GM12878 (cell line): Measurements from ENCODE around the gene ATF7. TPM values are rescaled to one million over a fixed set of nuclear protein-coding genes. Genes with fewer than 3 reads are reported as not detected.

Source experiments
- ATAC-seq: fragments of 200-7000 bp; cut with Tn5 transposase; 3 replicates; pipeline ENCODE4 v1.9.1; 2020; ENCODE audit warnings: mild to moderate bottlenecking, moderate library complexity
- BruUV-seq: library from RNA; stranded (reverse); fragments of 400-500 nt; replicated peaks from 2 replicates; lab custom pipeline; 2021; lab: Mats Ljungman, UMichigan
- CTCF ChIA-PET: fragments of 300-600 bp; sonication (Branson Sonifier 250); formaldehyde crosslinking; extraction: SDS; loops from one replicate; lab custom pipeline; 2021; ENCODE audit warnings: inconsistent platforms; lab: Yijun Ruan, JAX
- POLR2A ChIA-PET: fragments of 350-600 bp; formaldehyde crosslinking; extraction: SDS; loops from one replicate; lab custom pipeline; 2021; ENCODE audit warnings: inconsistent platforms; lab: Charles Lee
- RAD21 ChIA-PET: fragments of 300-600 bp; sonication (Branson Sonifier 250); formaldehyde crosslinking; loops from one replicate; lab custom pipeline; 2023; ENCODE audit warnings: antibody characterized with exemption; ENCODE audit not compliant: unreplicated experiment; lab: Charles Lee
- SMC1A ChIA-PET: fragments of 300-600 bp; sonication (Branson Sonifier 250); formaldehyde crosslinking; loops from one replicate; lab custom pipeline; 2023; ENCODE audit not compliant: unreplicated experiment, uncharacterized antibody; lab: Charles Lee
- DNase-seq: peaks from one replicate; pipeline ENCODE4 v3.0.0-alpha.2; 2011; ENCODE audit warnings: low read depth, low spot score
- FAIRE-seq: peaks from 3 replicates; lab custom pipeline; 2011; peaks lifted over from hg19 to GRCh38; lab: Jason Lieb, UNC
- H2AFZ ChIP-seq: 2 replicates; pipeline ENCODE4 v1.6.0; 2011; ENCODE audit warnings: low read depth, low read length, control low read depth; ENCODE audit not compliant: control insufficient read depth
- H3K27ac ChIP-seq: 2 replicates; pipeline ENCODE4 v1.5.1; 2011; ENCODE audit warnings: control low read depth; ENCODE audit not compliant: control insufficient read depth, insufficient read depth
- H3K27me3 ChIP-seq, 2 experiments: replicated peaks in 1 of 2; 2 replicates each; pipeline versions ENCODE4 v1.6.0 to v1.6.1; 2011; ENCODE audit warnings: low read length in 1 of 2; ENCODE audit not compliant: control insufficient read depth in 2 of 2, insufficient read depth in 2 of 2
- H3K36me3 ChIP-seq, 2 experiments: 2 replicates each; pipeline ENCODE4 v1.5.1; 2011; ENCODE audit warnings: low read length in 1 of 2; ENCODE audit not compliant: control insufficient read depth in 2 of 2, insufficient read depth in 2 of 2
- H3K4me1 ChIP-seq: 2 replicates; pipeline ENCODE4 v1.6.1; 2011; ENCODE audit warnings: mild to moderate bottlenecking, low read length, moderate library complexity, mixed read lengths; ENCODE audit not compliant: control insufficient read depth, insufficient read depth
- H3K4me2 ChIP-seq: 2 replicates; pipeline ENCODE4 v1.6.0; 2011; ENCODE audit warnings: control low read depth; ENCODE audit not compliant: control insufficient read depth, insufficient read depth
- H3K4me3 ChIP-seq: fragments of 200-600 bp; sonication (generic); 2 replicates; pipeline ENCODE4 v1.5.1; 2016
- H3K79me2 ChIP-seq: 2 replicates; pipeline ENCODE4 v1.6.0; 2011; ENCODE audit warnings: low read length; ENCODE audit not compliant: control insufficient read depth, insufficient read depth
- H3K9ac ChIP-seq: 2 replicates; pipeline ENCODE4 v1.8.0; 2011; ENCODE audit warnings: low read length, control low read depth, mixed read lengths; ENCODE audit not compliant: control insufficient read depth, insufficient read depth
- H3K9me3 ChIP-seq: replicated peaks from 3 replicates; pipeline ENCODE4 v1.5.1; 2011; ENCODE audit warnings: mild to moderate bottlenecking, low read length; ENCODE audit not compliant: control insufficient read depth, insufficient read depth
- H4K20me1 ChIP-seq: 2 replicates; pipeline ENCODE4 v1.6.0; 2011; ENCODE audit not compliant: control insufficient read depth, insufficient read depth
- ATF7 ChIP-seq: fragments of 450-650 bp; IDR thresholded peaks from 2 replicates; pipeline ENCODE4 v1.6.1; 2016; ENCODE audit warnings: low read depth, mild to moderate bottlenecking
- BRCA1 ChIP-seq: IDR thresholded peaks from 2 replicates; pipeline ENCODE4 v1.6.1; 2011; ENCODE audit warnings: low read depth, low read length, improper control_type of control experiment
- CBX5 ChIP-seq: sonication (generic); IDR thresholded peaks from 2 replicates; pipeline ENCODE4 v1.6.1; 2016; ENCODE audit warnings: low read depth, moderate library complexity, mild to moderate bottlenecking, inconsistent platforms
- CHD2 ChIP-seq: IDR thresholded peaks from 2 replicates; pipeline ENCODE4 v1.6.1; 2011; ENCODE audit warnings: low read depth, low read length, improper control_type of control experiment, borderline replicate concordance
- EED ChIP-seq: sonication (generic); IDR thresholded peaks from 2 replicates; pipeline ENCODE4 v1.6.1; 2016; ENCODE audit warnings: antibody characterized with exemption, low read depth
- MEF2B ChIP-seq: fragments of 450-650 bp; IDR thresholded peaks from 2 replicates; pipeline ENCODE4 v1.6.1; 2018; ENCODE audit warnings: mild to moderate bottlenecking, moderate library complexity; ENCODE audit not compliant: partially characterized antibody, poor library complexity, severe bottlenecking
- MYB ChIP-seq: fragments of 150-350 bp; IDR thresholded peaks from 2 replicates; pipeline ENCODE4 v1.6.1; 2014; ENCODE audit warnings: mild to moderate bottlenecking, low read depth, low read length, borderline replicate concordance
- TBL1XR1 ChIP-seq: IDR thresholded peaks from 2 replicates; pipeline ENCODE4 v1.6.1; 2012; ENCODE audit warnings: low read depth, low read length, improper control_type of control experiment
- WGBS: methylation state at CpG from one replicate; pipeline ENCODE4 v1.1.6; 2016; ENCODE audit warnings: low lambda C conversion rate; ENCODE audit not compliant: insufficient replicate concordance, insufficient coverage; ENCODE audit errors: missing lambda C conversion rate; 5-methylcytosine and 5-hydroxymethylcytosine counted together
- in situ Hi-C: fragments of 300-500 bp; cut with MboI; formaldehyde crosslinking; loops from 9 replicates; pipeline ENCODE4 v1.14.3; 2018; ENCODE audit warnings: mixed read lengths
- intact Hi-C: fragments of 100-400 bp; cut with micrococcal nuclease; formaldehyde crosslinking; loops from one replicate; pipeline ENCODE4 v1.14.2; 2022; ENCODE audit not compliant: unreplicated experiment
- polyA plus RNA-seq, 11 experiments: library from polyadenylated mRNA; depleted of rRNA in 4 of 11; unstranded in 6 of 11; stranded (reverse) in 5 of 11; fragments of >200 nt; fragmentation: Nextera tagmentation in 4 of 11; fragmentation: Illumina TruSeq in 1 of 11; extraction: Ambion mirVana in 4 of 11; extraction: Trizol in 1 of 11; gene quantifications; 1 replicate in 1 of 11; 2 replicates in 10 of 11; pipeline versions ENCODE4 v1.2.1 to v1.2.3, GENCODE V29; 2011 to 2016; ENCODE audit warnings: inconsistent platforms in 2 of 11, missing spikeins in 2 of 11, low read depth in 1 of 11
- total RNA-seq, 4 experiments: library from RNA; depleted of rRNA in 3 of 4; stranded (reverse); fragments of >200 nt in 3 of 4; fragmentation: Illumina TruSeq in 1 of 4; extraction: Trizol in 1 of 4; gene quantifications; 2 replicates each; pipeline versions ENCODE4 v1.2.1 to v1.2.3, GENCODE V29; 2013 to 2021
- TF ChIP-seq, protein P1 (sequence below): fragments of 450-650 bp; IDR thresholded peaks from 2 replicates; pipeline ENCODE4 v1.6.1; 2017; ENCODE audit warnings: antibody characterized with exemption, mild to moderate bottlenecking, moderate library complexity

The ATF7 gene
- total and polyA plus RNA-seq, 10 of the 15 experiments (the other 5 are each of a cell fraction or from before 2014, with no cell fraction given) = 9.1 to 30.7 (median 21.8) TPM

DNA sequence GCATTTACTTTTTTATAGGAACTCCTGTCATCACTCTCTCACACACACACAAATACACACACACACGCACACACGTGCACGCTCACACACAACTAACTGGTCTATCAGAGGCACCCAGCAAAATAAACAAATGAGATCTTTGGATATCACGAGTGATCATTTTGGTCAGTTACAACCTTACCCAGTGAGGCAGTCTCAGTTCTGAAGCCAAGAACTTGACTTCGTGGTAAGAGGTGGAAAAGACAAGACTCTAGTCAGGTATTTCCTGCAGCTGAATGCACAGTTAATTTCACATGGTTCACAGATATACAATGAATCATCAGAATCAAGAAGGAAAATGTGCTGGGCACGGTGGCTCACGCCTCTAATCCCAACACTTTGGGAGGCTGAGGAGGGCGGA lies 39.4 kb downstream of the ATF7 start:
- CTCF ChIA-PET = interaction anchor here (0.8 to 5.3 kb wide), 5 partner anchors 10 to 43 kb away, joined by 3 to 30 read pairs (median 5); partner anchors contain the start of gene ATF7
- no peaks in the 10 kb centered on the region for H3K9me3 ChIP-seq
- no peak for ATAC-seq
- H3K36me3 ChIP-seq = no peaks in the 10 kb centered on the region; a peak in 1 of 4 replicates
- no TSS peak for BruUV-seq
- H3K4me2 ChIP-seq = no peak overlapping the region; the same call in 1 of the 2 replicates
- no peak overlapping the region for H3K27ac ChIP-seq
- intact Hi-C loops = no loop called here
- RAD21 ChIA-PET = interaction anchor here (0.6 kb wide), 1 partner anchor 72 kb away, joined by 3 read pairs; no protein-coding TSS in a partner anchor
- no peak for DNase-seq
- POLR2A ChIA-PET = interaction anchor here (0.6 to 0.7 kb wide), 2 partner anchors 8 to 26 kb away, joined by 3 to 5 read pairs; no protein-coding TSS in a partner anchor
- no peak overlapping the region for H2AFZ ChIP-seq
- TF ChIP-seq CHD2 (no peak), MYB (no peak), EED (no peak), CBX5 (no peak), TBL1XR1 (no peak), ATF7 (no peak), BRCA1 (no peak), MEF2B (no peak)
- TF ChIP-seq, protein P1, sequence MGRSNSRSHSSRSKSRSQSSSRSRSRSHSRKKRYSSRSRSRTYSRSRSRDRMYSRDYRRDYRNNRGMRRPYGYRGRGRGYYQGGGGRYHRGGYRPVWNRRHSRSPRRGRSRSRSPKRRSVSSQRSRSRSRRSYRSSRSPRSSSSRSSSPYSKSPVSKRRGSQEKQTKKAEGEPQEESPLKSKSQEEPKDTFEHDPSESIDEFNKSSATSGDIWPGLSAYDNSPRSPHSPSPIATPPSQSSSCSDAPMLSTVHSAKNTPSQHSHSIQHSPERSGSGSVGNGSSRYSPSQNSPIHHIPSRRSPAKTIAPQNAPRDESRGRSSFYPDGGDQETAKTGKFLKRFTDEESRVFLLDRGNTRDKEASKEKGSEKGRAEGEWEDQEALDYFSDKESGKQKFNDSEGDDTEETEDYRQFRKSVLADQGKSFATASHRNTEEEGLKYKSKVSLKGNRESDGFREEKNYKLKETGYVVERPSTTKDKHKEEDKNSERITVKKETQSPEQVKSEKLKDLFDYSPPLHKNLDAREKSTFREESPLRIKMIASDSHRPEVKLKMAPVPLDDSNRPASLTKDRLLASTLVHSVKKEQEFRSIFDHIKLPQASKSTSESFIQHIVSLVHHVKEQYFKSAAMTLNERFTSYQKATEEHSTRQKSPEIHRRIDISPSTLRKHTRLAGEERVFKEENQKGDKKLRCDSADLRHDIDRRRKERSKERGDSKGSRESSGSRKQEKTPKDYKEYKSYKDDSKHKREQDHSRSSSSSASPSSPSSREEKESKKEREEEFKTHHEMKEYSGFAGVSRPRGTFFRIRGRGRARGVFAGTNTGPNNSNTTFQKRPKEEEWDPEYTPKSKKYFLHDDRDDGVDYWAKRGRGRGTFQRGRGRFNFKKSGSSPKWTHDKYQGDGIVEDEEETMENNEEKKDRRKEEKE = no peak
- peaks cover 5% of the 10 kb centered on the region for H3K79me2 ChIP-seq
- peaks cover 13% of the 10 kb centered on the region for H3K4me1 ChIP-seq
- H3K9ac ChIP-seq = no peak overlapping the region
- 91% methylated on average over 8 of the region's 8 CpGs for WGBS
- no peaks in the 10 kb centered on the region for H3K27me3 ChIP-seq
- no peaks in the 10 kb centered on the region for H4K20me1 ChIP-seq
- in situ Hi-C loops = no loop called here
- H3K4me3 ChIP-seq = no peak overlapping the region
- no peak for FAIRE-seq
- SMC1A ChIA-PET = interaction anchor here (0.6 to 2.7 kb wide), 7 partner anchors 8 to 87 kb away, joined by 3 to 12 read pairs (median 4); no protein-coding TSS in a partner anchor
